T-helper 2 cell treated with Interferon-gamma antibody and Interleukin-4, amounts not matched to agents 5 μg/mL and 100 μg/mL, for 36 hours (primary cell): ENCODE measurements around the gene SPRED1.

ENCODE experiments used
- DNase-seq: peaks from one replicate; pipeline ENCODE4 v3.0.0; 2021; ENCODE audit warnings: low spot score
- H3K27ac Mint-ChIP-seq: one replicate; pipeline ENCODE4 v1.8.0; 2021; ENCODE audit warnings: mild to moderate bottlenecking, mixed read lengths
- H3K27me3 Mint-ChIP-seq: one replicate; pipeline ENCODE4 v1.8.0; 2021; ENCODE audit warnings: low read depth, mixed read lengths
- H3K36me3 Mint-ChIP-seq: one replicate; pipeline ENCODE4 v1.8.0; 2021; ENCODE audit warnings: low read depth, mixed read lengths
- H3K4me1 Mint-ChIP-seq: one replicate; pipeline ENCODE4 v1.8.0; 2021; ENCODE audit warnings: low read depth, mixed read lengths
- H3K4me3 Mint-ChIP-seq: one replicate; pipeline ENCODE4 v1.8.0; 2022; ENCODE audit warnings: mild to moderate bottlenecking, moderate library complexity, mixed read lengths
- H3K9me3 Mint-ChIP-seq: one replicate; pipeline ENCODE4 v1.8.0; 2021; ENCODE audit warnings: mixed read lengths

The SPRED1 gene

DNA sequence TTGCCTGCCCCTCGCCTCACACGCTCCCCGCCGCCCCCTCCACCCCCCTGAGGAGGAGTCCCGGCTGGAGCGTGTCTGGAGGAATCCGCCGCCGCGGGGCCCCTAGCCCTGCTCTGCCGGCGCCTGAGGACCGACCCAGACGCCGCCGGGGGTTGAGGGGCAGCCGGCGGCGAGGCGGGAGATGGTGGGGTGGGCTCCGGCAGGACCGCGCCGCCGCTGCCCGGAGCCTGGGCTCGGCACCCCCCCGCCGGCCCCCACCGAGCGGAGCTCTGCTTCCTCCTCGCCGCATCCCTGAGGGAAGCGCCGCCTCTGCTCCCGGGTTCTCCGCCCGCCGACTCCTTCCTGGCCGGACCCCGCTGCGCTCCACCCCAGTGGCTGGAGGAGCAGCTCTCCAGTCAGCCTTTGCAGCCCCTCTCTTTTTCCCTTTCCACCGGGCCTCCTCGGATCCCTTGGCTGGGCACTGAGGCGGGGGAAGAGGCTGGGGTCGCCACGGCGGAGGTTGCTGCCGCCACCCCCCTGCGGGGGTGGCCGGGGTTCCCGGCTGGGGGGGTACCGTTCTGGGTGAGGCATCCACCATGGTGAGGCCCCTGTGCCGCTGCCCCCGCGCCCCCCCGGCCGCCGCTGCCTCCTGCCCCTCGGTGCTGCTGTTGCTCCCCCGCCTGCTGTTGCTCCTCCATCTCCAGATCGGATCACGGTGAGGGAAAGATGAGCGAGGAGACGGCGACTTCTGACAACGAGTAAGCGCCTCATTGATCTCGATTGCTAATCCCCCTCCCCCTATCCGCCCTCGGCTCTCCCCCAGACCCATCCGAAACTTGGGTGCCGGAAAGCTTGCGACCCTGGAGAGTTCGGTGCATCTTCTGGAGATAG is at the start of gene SPRED1:
Gene SPRED1 (plus strand): TSS at position 356 of the 870 bp plus-strand sequence. CDS start 350 bp downstream, at position 706.
- H3K4me3 Mint-ChIP-seq = peak within 1 kb of the TSS; percentile 86

DNA sequence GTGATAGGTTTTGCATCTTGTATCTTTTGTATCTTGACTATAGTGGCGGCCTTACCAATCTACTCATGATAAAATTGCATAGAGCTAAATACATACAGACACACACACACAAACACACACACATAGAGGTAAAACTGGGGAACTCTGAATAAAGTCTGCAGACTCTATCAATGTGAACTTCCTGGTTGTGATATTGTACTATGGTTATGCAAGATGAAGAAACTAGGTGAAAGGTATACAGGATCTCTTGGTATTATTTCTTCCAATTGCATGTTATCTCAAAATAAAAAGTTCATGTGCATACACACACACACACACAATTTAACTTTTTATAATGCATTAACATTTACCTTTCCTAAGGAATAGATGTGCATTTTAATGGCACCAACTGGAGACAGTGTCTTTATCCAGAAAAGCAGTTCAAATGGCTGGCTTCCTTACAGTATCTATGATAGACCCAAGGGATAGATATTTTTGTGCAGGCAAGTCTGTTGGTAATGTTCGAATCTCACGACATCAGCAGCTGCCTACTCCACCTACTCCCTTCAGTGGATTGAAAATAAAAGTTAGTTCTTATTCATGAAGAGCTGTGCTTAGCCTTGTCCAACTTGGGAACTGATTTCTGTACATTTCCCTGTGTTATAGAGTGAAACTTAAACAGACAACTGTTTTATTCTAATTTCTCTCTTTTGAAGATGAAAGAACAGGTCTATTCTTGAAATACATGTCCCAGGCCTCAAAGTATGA is 46.9 kb upstream of the SPRED1 start:
- no peak for DNase-seq
- Mint-ChIP-seq H3K27ac (no peak overlapping the region), H3K4me1 (no peaks in the 10 kb centered on the region), H3K27me3 (peaks cover 21% of the 10 kb centered on the region), H3K4me3 (no peak overlapping the region), H3K9me3 (no peaks in the 10 kb centered on the region), H3K36me3 (no peaks in the 10 kb centered on the region)

More for the DNA sequence above, at the start of gene SPRED1:
- H3K27ac Mint-ChIP-seq = peak within 1 kb of the TSS; percentile 47
- peaks cover 25% of the 10 kb centered on the region for H3K4me1 Mint-ChIP-seq
- H3K27me3 Mint-ChIP-seq = peaks cover 63% of the 10 kb centered on the region
- no peaks in the 10 kb centered on the region for H3K36me3 Mint-ChIP-seq
- no peaks in the 10 kb centered on the region for H3K9me3 Mint-ChIP-seq
- peak; percentile 6 for DNase-seq

GRCh38 chr15:38207621-38208020 is 45.0 kb upstream of the SPRED1 start:
- H3K4me1 Mint-ChIP-seq = no peaks in the 10 kb centered on the region
- peaks cover 21% of the 10 kb centered on the region for H3K27me3 Mint-ChIP-seq
- no peaks in the 10 kb centered on the region for H3K36me3 Mint-ChIP-seq
- no peak overlapping the region for H3K27ac Mint-ChIP-seq
- no peak overlapping the region for H3K4me3 Mint-ChIP-seq
- H3K9me3 Mint-ChIP-seq = no peaks in the 10 kb centered on the region
- DNase-seq = no peak

DNA sequence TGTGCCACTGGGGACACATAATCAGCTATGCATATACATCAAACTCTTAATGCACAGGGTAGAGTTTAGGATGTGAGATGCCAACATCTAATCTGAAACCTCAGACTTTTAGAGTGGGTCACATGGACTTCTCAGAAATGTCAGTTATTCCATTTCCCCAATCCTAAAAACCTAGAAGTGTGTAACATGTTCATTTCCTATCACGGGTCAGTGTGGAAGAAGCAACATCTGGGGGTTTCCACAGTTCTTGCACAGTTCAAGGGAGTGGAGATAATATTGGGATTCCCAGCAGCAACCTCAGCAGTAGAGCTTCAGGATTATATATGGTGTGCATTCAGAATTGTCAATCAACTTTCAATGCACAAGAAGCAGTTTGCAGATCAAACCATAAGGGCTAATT is 44.4 kb upstream of the SPRED1 start:
- Mint-ChIP-seq H3K27ac (no peak overlapping the region), H3K9me3 (no peaks in the 10 kb centered on the region), H3K27me3 (peaks cover 21% of the 10 kb centered on the region)

GRCh38 chr15:38208779-38209178 is 43.9 kb upstream of the SPRED1 start:
- H3K36me3 Mint-ChIP-seq = no peaks in the 10 kb centered on the region
- peaks cover 19% of the 10 kb centered on the region for H3K27me3 Mint-ChIP-seq
- no peak overlapping the region for H3K4me3 Mint-ChIP-seq
- no peaks in the 10 kb centered on the region for H3K4me1 Mint-ChIP-seq
- no peaks in the 10 kb centered on the region for H3K9me3 Mint-ChIP-seq
- DNase-seq = no peak
- no peak overlapping the region for H3K27ac Mint-ChIP-seq

More for the DNA sequence above, 44.4 kb upstream of the SPRED1 start:
- Mint-ChIP-seq H3K36me3 (no peaks in the 10 kb centered on the region), H3K4me1 (no peaks in the 10 kb centered on the region), H3K4me3 (no peak overlapping the region)
- DNase-seq = no peak

DNA sequence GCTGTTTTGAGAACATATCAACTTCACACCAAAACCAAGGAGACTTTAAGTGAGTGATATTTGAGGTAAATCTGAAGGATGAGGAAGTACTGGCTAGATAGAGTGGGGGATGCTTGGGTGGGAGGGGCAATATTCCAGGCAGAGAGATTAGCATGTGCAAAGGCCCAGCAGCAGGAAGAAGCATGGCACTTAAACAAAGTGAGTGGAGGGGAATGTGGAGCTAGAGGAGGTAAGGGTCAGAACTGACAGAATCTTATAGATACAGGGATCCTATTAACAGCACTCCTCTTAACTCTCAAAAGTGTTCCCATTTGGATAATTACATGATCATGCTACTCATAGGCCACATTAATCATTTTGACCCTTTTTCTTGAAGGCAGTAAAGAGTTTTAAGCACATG is 41.4 kb upstream of the SPRED1 start:
- DNase-seq = no peak
- no peak overlapping the region for H3K4me3 Mint-ChIP-seq
- peaks cover 11% of the 10 kb centered on the region for H3K27me3 Mint-ChIP-seq
- H3K27ac Mint-ChIP-seq = no peak overlapping the region
- no peaks in the 10 kb centered on the region for H3K9me3 Mint-ChIP-seq
- no peaks in the 10 kb centered on the region for H3K4me1 Mint-ChIP-seq
- H3K36me3 Mint-ChIP-seq = no peaks in the 10 kb centered on the region

- Mint-ChIP-seq H3K9me3 (no peaks in the 10 kb centered on the region), H3K27me3 (peaks cover 12% of the 10 kb centered on the region), H3K36me3 (no peaks in the 10 kb centered on the region), H3K4me3 (no peak overlapping the region), H3K27ac (no peak overlapping the region), H3K4me1 (no peaks in the 10 kb centered on the region)
- no peak for DNase-seq
Observed at GRCh38 chr15:38211811-38212210, 40.8 kb upstream of the SPRED1 start.

DNA sequence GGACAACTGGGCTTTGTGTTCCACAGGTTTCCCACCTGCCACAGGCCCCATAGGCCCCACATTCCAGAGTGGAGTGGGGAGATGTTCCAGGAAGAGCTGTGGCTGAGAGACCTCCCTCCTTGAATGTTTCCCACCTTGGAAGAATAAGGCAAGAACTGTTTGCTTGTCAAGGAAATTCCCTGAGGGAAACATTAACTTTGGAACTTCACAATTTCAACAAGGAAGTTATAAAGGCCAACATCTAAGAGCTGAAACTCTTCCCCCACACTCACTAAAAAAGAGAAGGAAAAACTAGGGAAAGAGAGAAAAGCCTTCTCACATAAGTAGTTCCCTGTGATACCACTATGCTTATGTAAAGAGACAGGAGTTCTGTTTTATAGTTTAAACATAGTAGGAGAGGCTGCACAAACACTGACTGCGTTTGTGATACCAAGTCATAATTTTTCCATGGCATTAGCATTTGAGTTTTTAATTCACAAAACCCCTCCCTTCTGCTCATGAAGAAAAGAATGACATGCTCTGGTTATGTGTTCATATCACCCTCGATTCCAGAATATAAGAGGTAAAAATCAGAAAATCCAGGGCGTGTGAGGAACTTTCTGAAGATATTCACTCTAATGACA is 39.8 kb upstream of the SPRED1 start:
- Mint-ChIP-seq H3K36me3 (no peaks in the 10 kb centered on the region), H3K4me3 (no peak overlapping the region), H3K27me3 (peaks cover 10% of the 10 kb centered on the region), H3K9me3 (no peaks in the 10 kb centered on the region), H3K27ac (no peak overlapping the region), H3K4me1 (peaks cover 2% of the 10 kb centered on the region)
- no peak for DNase-seq

GRCh38 chr15:38213356-38213755 is 39.3 kb upstream of the SPRED1 start:
- no peak for DNase-seq
- Mint-ChIP-seq H3K9me3 (no peaks in the 10 kb centered on the region), H3K4me1 (peaks cover 2% of the 10 kb centered on the region), H3K36me3 (no peaks in the 10 kb centered on the region), H3K27ac (no peak overlapping the region), H3K27me3 (peaks cover 10% of the 10 kb centered on the region), H3K4me3 (no peak overlapping the region)

DNA sequence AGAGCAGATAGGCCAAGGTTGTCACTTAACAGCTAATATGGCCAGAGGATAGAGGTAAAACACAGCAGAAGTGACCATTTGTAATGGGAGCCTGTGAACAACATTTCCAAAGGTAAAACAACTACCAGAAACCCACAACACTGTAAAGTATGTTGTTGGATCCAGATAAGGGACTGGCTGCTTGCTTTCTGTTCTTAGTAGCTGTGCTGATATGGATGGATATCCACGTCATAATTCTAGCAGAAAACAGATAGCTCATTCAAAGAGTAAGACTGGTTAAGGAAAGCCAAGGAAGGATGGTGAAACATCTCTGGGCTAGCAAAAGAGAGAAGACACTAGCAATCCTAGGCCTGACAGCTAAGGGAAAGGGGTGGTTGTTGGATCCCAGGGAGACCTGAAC is 36.9 kb upstream of the SPRED1 start:
- Mint-ChIP-seq H3K27ac (no peak overlapping the region), H3K27me3 (peaks cover 10% of the 10 kb centered on the region), H3K4me1 (peaks cover 2% of the 10 kb centered on the region), H3K9me3 (no peaks in the 10 kb centered on the region), H3K4me3 (no peak overlapping the region), H3K36me3 (no peaks in the 10 kb centered on the region)
- DNase-seq = no peak

DNA sequence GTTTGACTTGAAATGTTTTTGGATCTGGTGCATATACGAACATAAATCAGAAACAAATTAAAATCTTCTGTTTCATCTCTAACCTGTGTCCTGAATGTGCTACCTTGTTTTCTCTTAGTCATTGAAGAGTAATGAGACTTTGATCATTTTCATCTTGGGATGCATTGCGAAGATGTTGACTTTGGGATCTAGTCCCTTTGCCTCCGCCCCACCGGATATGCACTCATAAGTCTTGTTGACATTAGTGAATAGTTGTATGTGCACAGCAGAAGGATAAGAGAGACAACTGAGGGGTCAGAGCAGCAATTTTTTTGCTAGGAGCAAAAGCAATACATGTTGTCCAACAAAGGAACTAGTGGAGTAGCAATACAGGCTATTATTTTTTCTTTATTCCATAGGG is 35.9 kb upstream of the SPRED1 start:
- Mint-ChIP-seq H3K4me3 (no peak overlapping the region), H3K27me3 (peaks cover 12% of the 10 kb centered on the region), H3K27ac (no peak overlapping the region), H3K4me1 (peaks cover 2% of the 10 kb centered on the region), H3K9me3 (no peaks in the 10 kb centered on the region), H3K36me3 (no peaks in the 10 kb centered on the region)
- no peak for DNase-seq

GRCh38 chr15:38217191-38217595 is 35.4 kb upstream of the SPRED1 start:
- Mint-ChIP-seq H3K27me3 (peaks cover 15% of the 10 kb centered on the region), H3K36me3 (no peaks in the 10 kb centered on the region), H3K27ac (no peak overlapping the region), H3K4me3 (no peak overlapping the region), H3K4me1 (peaks cover 2% of the 10 kb centered on the region), H3K9me3 (no peaks in the 10 kb centered on the region)
- no peak for DNase-seq

DNA sequence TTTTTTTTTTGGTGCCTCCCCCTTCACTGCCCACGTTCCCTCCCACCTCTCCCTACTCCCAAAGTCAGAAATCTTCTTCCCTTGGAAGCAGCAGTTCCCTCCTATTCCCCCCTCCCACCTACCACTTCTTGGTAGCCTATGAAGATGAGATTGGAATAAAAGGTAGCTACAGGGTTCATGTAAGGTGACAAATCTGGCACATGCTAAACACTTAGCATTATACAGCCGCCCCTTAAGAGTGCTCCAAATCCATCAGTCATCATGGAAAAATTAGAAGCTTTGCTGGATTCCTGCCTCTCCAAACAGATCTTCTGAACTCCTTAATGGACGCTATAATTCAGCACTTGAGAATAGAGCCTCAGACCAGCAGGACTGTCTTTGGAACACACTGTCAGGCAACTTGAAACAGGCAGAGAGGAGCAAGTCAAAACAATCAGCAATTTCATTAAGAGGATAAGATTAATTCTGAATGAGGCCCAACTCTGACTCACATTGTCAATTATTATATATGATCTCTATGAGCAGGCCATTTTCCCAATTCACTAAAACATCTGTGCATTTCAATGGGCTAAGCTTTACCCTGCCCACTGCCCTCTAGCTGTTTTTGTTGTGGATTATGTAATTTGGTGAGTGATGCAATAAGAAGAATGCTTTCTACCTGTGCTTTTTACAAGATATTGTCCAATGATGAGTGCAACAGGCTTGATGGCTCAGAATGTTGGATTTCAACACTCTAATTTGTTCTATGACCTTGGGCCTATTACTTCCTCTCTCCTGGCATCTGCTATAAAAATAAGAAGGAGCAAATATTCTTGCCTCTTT is 34.6 kb upstream of the SPRED1 start:
- no peak for DNase-seq
- H3K36me3 Mint-ChIP-seq = no peaks in the 10 kb centered on the region
- no peak overlapping the region for H3K27ac Mint-ChIP-seq
- peaks cover 2% of the 10 kb centered on the region for H3K4me1 Mint-ChIP-seq
- H3K4me3 Mint-ChIP-seq = no peak overlapping the region
- peaks cover 15% of the 10 kb centered on the region for H3K27me3 Mint-ChIP-seq
- H3K9me3 Mint-ChIP-seq = no peaks in the 10 kb centered on the region
